GM21515 (cell line): ENCODE data around the gene ANXA4.

Source experiments
- ATAC-seq: cut with Tn5 transposase; IDR thresholded peaks from one replicate; pipeline ENCODE4 v1.9.1; 2021; ENCODE audit not compliant: unreplicated experiment

ANXA4 gene

GRCh38 chr2:69837533-69837932 is 95.6 kb downstream of the ANXA4 start:
- ATAC-seq: no peak

DNA sequence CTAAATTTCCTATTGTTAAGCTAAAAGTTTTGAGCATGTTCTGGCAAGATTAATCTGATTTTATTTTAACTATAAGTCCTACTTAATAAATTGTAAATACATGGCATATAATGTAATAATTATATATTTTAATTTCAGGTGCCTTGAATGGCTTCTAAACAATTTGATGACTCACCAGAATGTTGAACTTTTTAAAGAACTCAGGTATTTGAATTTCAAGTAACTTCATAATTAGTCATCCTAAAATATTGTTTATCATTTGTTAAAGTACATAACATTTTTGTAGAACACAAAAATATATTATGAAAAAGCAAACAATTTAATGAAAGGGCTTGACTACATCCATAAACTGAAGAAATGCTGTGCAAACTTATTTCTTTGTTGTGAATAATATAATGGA is 102.1 kb downstream of the ANXA4 start:
- ATAC-seq: no peak

DNA sequence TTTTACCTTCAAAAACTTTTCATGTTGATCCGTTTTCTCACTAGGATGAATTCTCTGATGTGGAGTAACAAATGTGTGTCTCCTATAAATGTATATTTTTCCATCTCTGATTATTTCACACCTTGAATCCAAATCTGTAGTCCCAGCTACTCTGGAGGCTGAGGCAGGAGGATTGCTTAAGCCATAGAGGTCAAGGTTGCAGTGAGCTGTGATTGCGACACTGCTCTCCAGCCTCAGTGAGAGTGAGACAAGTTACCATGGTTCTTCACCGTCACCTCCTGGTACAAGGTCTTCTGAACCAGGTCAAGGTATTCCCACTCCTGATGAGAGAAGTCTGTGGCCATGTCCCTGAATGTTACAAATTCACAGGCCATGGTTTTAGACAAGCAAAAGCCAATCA is 102.6 kb downstream of the ANXA4 start:
- no peak for ATAC-seq

- no peak for ATAC-seq
Observed at GRCh38 chr2:69846182-69847067, 104.5 kb downstream of the ANXA4 start.

- no peak for ATAC-seq
Observed at GRCh38 chr2:69847068-69847828, 105.3 kb downstream of the ANXA4 start.

DNA sequence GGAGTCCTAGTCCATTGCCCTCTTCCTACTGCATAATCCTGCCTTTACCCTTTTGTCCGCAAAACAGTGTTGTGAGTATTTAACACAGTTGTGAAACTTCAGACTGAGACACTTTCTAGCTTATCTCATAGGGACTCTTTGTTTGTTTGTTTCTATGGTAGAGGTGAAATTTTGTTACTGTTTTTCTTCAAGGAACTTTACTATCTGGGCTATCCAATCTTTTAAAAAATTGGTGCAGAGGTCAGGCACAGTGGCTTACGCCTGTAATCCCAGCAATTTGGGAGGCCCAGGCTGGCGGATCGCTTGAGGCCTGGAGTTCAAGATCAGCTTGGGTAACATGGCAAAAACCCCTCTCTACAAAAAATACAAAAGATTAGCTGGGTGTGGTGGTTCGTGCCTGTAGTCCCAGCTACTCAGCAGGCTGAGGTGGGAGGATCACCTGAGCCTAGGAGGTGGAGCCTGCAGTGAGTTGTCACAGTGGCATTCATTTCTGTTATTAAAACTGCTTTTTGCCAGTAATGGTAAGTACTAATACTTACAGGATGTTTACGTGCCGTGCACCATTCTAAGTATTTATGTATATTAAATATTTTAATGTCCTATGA is 106.4 kb downstream of the ANXA4 start:
- ATAC-seq: no peak

- ATAC-seq: no peak
Observed at GRCh38 chr2:69858261-69858660, 116.3 kb downstream of the ANXA4 start.

DNA sequence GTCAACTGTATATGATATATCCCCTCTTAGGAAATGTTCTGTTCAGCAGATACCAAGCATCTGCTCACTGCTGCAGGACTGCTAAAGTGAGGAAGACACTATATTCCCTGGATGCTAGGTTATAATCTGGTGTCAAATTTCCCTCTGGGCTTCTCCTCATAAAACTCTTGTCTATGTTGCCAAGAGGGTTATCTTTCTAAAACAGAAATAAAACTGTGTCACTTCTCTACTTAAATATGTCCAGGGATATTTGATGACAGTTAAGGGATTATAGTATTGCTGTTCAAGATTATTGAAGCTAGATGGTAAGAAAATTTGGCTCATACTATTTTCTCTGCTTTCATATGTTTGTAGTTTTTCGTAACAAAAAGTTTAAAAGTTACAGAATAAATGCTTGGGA is 121.4 kb downstream of the ANXA4 start:
- no peak for ATAC-seq
